NCI-H82 (cell line): Measurements from ENCODE around the gene GPR3.
A peak's percentile ranks its signal among the peaks of the same experiment; 100 is the strongest.
"Not testable (repeated sequence)": the region's sequence is repeated elsewhere in the genome, so short reads cannot be mapped to it uniquely, and the experiment has no call there.

ENCODE experiments used
- DNase-seq: peaks from one replicate; lab custom pipeline; 2025; lab: John Stamatoyannopoulos, UW

Gene GPR3

DNA sequence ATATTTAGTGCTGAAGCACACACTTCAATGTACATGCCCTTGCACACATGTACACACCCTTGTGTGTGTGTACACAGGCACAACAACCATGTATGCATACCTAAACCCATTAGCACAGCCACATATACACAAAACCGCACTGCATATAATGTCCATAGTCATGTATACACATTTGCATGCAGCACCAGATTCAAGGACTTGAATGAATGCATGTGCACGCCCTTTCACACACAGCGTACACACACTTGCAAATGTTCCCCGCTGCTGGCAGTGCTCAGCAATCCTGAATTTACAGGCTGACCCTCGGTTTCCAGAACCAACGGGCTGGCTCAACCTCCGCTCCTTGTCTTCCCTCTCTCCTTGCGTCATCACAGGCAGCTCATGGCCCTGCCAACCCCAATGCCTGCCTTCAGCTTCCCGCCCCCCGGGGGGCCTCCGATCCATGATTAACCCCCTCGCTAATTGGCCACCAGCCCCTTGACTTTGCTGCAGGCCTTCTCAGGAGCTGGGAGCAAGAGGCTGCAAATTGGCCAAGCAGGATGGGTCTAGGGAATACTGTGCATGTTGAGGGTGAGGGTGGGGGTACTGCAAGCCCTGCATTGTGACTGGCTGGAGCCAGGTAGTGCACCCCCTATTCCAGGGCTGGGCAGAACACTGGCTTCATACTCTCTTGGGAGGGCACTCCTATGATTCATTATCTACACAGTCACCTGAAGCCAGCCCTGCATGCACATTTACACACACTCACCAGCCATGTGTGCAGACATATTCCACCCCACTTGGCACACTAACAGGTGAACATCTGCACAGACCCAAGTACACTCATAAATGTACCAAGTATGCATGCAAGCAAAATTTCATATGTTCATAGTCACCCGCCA is 7.9 kb downstream of the GPR3 start:
- DNase-seq, result no peak

DNA sequence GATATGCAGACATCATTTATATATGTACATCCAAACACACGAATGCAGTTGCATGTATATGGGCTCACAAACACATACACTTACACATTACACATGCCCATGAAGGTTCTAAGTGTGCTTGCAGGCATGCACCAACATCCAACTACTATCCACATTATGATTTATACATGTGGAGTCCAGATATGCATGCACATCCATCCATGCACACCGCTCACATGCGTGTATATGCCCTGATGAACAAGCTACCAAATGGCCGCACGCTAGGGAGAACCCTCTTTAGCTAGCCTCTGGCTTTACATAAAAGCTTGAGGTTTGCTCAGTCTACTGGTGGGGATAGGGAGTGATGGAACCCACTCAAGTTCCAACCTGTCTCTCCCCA is 8.5 kb downstream of the GPR3 start:
- DNase-seq, result no peak

DNA sequence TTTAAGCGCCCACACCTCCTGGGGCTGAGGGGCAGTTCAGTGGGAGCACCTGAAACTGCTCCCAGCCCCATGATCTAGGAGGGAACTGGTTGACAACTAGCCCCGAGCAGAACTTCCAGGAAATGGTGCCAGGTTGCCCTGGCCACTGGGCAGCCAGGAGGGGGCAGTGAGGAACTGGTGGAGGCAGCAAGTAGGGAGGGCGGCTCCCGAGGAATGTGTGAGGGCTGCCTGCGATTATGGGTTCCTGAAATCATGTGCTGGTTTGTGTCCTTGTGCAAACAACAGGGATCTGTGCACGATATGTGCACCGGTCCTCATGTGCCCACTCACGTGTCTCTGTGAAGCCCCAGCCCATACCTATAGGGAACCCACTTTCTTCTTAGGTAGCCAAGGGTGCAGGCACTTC is 9.9 kb downstream of the GPR3 start:
- DNase-seq, result peak; percentile 56

- DNase-seq, result peak; percentile 48
Observed at GRCh38 chr1:27403065-27403726, 10.8 kb downstream of the GPR3 start.

DNA sequence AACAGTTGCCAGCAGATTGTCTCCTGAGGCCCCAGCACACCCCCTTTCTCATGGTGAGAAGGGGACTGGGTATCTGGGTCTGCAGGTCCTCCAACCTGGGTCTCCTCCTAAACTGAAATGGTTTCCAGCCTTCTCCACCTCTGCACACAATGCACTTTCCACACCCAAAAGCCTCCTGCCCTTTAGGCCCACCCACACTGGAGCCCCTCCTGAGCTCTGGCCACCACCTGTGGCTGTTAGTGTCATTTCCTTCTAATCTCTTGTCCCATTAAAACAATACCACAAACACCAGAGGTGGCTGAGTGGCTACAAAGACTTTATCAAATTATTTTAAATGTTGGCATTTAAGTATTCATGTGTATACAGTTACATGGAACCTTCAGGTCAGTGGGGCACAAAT is 11.5 kb downstream of the GPR3 start:
- DNase-seq, result no peak

GRCh38 chr1:27405074-27405473 is 12.7 kb downstream of the GPR3 start:
- DNase-seq, result peak; percentile 74

DNA sequence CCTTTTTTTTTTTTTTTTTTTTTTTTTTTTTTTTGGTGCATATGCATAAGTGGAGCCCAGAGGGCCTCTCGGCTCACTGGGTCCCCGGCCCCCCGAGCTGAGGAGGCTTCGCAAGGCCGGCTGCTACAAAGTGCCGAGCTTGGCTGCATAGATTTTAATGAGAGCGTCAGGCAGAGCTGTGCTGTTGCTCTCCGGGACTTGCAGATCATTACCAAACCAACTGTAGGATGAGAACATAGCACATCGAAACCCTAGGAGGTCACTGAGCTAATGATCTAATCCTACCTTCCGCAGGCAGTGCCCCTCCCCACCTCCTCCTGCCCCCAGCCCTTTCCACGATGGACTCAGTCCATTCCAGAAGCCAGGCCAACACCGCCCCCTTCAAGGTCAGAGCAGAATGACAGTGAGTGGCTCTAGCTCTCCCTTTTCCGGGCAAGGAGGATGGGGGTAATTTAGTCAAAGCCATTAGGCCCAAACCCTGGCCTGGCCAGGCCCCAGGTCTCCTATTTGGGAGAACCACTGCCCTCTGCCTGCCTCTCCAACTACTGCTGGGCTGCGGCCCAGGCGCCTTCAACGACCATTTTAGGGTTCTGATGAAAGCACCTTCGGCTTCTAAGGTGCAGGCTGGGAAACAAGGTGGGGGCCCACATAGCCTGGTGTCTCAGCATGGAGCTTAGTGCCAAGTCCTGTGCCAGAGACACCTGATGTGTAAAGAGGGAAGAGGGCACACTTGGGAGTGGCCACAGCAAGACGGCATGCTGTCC is 13.4 kb downstream of the GPR3 start:
- DNase-seq, result not testable (repeated sequence)

- no peak for DNase-seq
Observed at GRCh38 chr1:27406362-27406680, 13.9 kb downstream of the GPR3 start.

DNA sequence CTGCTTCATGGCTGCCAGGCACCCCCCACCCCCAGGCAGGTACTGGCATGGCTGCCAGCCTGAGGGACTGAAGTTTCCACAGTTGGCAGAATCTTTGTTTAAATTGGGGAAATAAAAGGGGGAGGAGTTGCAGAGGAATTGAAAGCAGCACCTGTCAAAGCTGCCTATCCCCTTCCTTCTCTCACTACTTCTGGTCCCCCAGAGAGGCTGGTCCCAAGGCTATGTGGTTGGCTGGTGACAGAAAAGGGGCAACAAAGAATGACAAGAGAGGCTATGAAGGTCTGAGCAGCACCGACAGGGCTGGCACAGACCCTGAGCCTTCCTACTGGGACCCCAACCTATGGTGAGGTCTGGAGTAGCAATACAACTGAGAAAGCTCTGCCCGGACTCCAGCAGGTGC is 14.4 kb downstream of the GPR3 start:
- DNase-seq, result not testable (repeated sequence)

- no peak for DNase-seq
Observed at GRCh38 chr1:27408151-27408550, 15.7 kb downstream of the GPR3 start.

DNA sequence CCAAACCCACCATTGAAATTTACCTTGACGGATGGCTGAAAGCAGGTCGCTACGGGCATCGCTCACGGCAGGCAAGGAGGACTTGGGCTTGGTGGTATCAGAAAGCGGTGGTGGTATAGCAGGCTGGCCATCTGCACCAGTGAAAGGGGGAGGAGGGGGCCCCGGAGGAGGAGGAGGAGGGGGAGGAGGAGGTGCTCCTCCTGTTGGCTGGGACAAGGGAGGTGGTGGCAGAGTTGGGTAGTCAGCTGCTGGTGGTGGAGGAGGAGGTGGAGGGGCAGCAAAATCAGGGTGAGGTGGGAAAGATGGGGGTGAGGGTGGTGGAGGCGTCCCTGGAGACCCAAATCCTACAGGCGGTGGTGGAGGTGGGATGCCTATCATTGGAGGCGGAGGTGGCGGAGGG is 17.2 kb downstream of the GPR3 start:
- DNase-seq, result no peak

DNA sequence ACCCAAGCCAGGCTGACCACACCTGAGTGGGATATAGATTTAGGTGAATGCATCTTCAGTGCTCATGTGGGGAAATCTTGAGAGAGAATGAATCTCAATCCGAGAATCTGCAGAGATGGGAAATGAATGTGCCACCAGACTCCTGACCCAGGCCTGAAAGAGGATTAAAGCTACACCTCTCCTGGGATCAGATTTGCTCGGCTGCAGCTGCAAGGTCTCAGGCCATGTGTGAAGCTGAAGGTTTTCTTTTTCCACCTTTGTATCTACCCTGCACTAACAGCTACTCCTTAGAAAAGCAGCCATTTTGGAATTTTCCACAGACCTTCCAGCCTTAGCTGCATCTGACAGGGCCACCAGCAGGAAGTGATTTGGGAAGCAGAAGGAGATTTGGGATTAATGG is 18.3 kb downstream of the GPR3 start:
- peak; percentile 85 for DNase-seq

- no peak for DNase-seq
Observed at GRCh38 chr1:27412502-27412901, 20.1 kb downstream of the GPR3 start.

DNA sequence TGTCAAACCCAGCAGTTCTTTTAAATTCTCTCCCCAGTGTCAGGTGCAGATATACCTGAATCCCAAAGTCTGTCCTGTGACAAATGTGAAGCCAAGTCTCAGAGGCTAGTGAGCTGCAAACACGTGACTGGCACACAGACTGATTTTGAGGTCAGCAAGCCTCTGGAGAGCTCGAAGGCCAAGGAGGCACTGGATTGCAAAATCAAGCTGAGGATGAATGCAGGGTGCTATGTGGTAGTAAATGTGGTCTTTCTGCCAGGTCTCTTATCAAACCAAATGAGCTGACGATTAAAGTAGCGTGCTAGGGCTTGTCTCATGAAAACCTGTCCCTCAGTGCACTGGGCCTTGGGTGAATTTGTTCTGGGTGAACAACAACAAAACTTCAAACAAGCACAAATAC is 20.6 kb downstream of the GPR3 start:
- DNase-seq, result no peak

GRCh38 chr1:27414091-27414490 is 21.7 kb downstream of the GPR3 start:
- DNase-seq, result no peak

GRCh38 chr1:27416387-27417111 is 24.1 kb downstream of the GPR3 start:
- peak; percentile 94 for DNase-seq

DNA sequence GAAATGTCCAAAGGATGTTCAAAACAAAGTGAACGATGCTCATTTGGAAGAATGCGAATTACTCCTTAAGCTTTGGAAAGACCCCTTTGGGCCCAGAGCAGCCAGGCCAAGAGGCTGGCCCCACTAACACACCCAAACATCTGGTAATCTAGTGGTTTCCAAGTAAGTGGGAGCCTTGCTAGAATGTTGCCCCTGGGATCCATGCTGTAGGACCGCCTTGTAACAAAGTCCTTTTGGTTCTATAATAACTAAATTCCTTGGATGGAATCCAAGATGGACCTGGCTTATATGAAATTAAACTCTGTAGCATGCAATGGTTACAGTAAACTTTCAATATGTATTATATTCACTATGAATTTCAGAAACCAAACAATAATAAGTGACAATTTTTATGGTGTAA is 25.3 kb downstream of the GPR3 start:
- no peak for DNase-seq

DNA sequence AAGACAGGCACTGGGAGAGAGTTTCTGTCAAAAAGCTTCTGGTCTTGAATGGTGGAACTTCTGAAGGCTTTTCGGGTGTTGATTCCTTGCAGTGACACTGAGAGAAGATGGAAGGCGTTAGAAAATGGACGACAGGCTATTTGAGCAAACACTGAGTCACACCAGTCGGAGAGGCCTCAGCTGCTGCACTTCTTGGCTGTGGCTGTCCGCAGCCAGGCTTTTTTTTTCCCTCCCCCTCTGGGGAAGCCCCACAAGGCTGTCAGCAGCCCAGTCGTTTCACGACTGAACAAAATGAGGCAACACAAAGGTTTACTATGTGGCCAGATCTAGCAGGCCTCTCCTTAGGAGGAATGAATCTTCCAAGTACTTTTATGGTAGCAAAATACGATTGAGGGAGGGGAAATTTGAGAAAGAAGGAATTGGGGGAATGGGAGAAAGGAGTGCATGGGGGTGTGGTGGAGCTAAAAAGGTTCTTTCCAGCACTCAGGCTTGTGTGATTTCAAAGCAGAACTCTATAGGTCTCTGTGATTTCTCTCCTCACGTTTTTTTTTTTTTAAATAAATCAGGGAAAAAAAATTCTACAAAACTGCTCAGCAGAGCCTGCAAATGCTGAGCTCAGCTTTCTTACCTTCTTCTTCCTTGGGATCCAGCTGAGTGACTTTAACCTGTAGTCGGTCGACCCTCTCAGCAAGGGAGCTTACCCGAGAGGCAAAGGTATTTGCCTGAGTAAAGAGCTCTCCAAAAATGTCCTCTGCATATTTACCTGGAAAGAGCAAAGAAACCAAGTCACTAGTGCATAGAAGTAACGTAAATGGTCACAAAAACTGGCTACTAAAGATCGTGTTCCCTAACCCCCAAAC is 26.1 kb downstream of the GPR3 start:
- DNase-seq, result no peak

GRCh38 chr1:27423709-27424108 is 31.3 kb downstream of the GPR3 start:
- DNase-seq, result no peak

DNA sequence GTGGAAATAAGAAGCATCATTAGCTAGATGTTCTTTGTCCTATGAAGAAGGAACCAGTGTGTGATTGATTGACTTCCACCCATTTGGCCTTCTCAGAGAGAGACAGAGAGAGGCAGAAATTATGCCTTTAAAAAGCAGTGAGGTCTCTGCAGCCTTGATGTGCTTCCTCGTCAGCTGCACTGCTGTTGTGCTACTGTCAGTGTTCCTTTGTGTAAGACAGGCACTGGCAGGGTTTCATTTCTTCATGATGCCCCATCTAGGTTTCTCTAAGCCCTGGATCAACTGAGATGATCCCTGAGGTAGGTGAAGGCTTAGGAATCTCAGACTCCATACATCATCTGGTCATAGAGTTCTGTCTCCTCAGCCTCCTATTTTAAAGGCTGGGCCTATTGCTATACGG is 34.9 kb downstream of the GPR3 start:
- peak; percentile 53 for DNase-seq

GRCh38 chr1:27427816-27428315 is 35.4 kb downstream of the GPR3 start:
- DNase-seq, result no peak
